Neural cell (in vitro differentiated cells): Measurements from ENCODE around the gene CLEC1B. TPM values are rescaled to one million over a fixed set of nuclear protein-coding genes. Genes with fewer than 3 reads are reported as not detected.

Source experiments
- H2AFZ ChIP-seq: fragments of 200-600, 300-800 bp; sonication (generic), shearing (Covaris generic); 2 replicates; pipeline ENCODE4 v1.6.0; 2014; ENCODE audit warnings: low read depth, mild to moderate bottlenecking, antibody characterized with exemption, low read length, moderate library complexity
- H3F3A ChIP-seq: fragments of 200-600 bp; shearing (Covaris generic); 2 replicates; pipeline ENCODE4 v1.6.1; 2016; ENCODE audit warnings: mild to moderate bottlenecking, moderate library complexity, mixed read lengths, antibody characterized with exemption, low read length; ENCODE audit not compliant: insufficient read depth, poor library complexity, severe bottlenecking
- H3K27ac ChIP-seq: fragments of 200-600, 300-800 bp; sonication (generic), shearing (Covaris generic); 2 replicates; pipeline ENCODE4 v1.5.1; 2014; ENCODE audit warnings: mild to moderate bottlenecking, low read length, moderate library complexity
- H3K27me3 ChIP-seq: fragments of 300-800, 200-600 bp; sonication (generic), shearing (Covaris generic); 2 replicates; pipeline ENCODE4 v1.6.0; 2014; ENCODE audit warnings: mild to moderate bottlenecking, low read depth, low read length, moderate library complexity; ENCODE audit not compliant: insufficient read depth
- H3K36me3 ChIP-seq: fragments of 300-800, 200-600 bp; sonication (generic), shearing (Covaris generic); 2 replicates; pipeline ENCODE4 v1.5.1; 2014; ENCODE audit warnings: mild to moderate bottlenecking, antibody characterized with exemption, low read length, moderate library complexity; ENCODE audit not compliant: insufficient read depth
- H3K4me2 ChIP-seq: fragments of 300-800, 200-600 bp; sonication (generic), shearing (Covaris generic); 2 replicates; pipeline ENCODE4 v1.6.0; 2014; ENCODE audit warnings: mild to moderate bottlenecking, low read length
- H3K4me3 ChIP-seq: fragments of 300-800, 200-600 bp; sonication (generic), shearing (Covaris generic); 2 replicates; pipeline ENCODE4 v1.5.1; 2014; ENCODE audit warnings: mild to moderate bottlenecking, low read length, moderate library complexity
- H3K79me2 ChIP-seq: fragments of 200-600 bp; shearing (Covaris generic); replicated peaks from 2 replicates; pipeline ENCODE4 v1.6.0; 2014; ENCODE audit warnings: mild to moderate bottlenecking, low read length, moderate library complexity; ENCODE audit not compliant: insufficient read depth
- H3K9ac ChIP-seq: fragments of 300-800, 200-600 bp; sonication (generic), shearing (Covaris generic); 2 replicates; pipeline ENCODE4 v1.6.1; 2016; ENCODE audit warnings: mild to moderate bottlenecking, low read length, mixed read lengths
- H3K9me2 ChIP-seq: fragments of 200-600 bp; shearing (Covaris generic); 2 replicates; pipeline ENCODE4 v1.6.1; 2016; ENCODE audit warnings: mild to moderate bottlenecking, low read length, mixed read lengths; ENCODE audit not compliant: insufficient read depth
- H3K9me3 ChIP-seq: fragments of 200-600, 300-800 bp; sonication (generic), shearing (Covaris generic); 2 replicates; pipeline ENCODE4 v1.6.1; 2016; ENCODE audit warnings: mild to moderate bottlenecking, mixed run types, low read length, moderate library complexity, mixed read lengths
- H4K20me1 ChIP-seq: fragments of 200-600 bp; shearing (Covaris generic); 2 replicates; pipeline ENCODE4 v1.6.1; 2016; ENCODE audit warnings: mild to moderate bottlenecking, mixed run types; ENCODE audit not compliant: insufficient read depth
- EP300 ChIP-seq: fragments of 450-650 bp; conservative IDR thresholded peaks from 2 replicates; pipeline ENCODE4 v1.6.1; 2014; ENCODE audit warnings: antibody characterized with exemption, mild to moderate bottlenecking, moderate library complexity; ENCODE audit not compliant: poor library complexity, severe bottlenecking
- EZH2 ChIP-seq: fragments of 200-600, 300-800 bp; shearing (Covaris generic), sonication (generic); IDR thresholded peaks from 2 replicates; pipeline ENCODE4 v1.6.1; 2014; ENCODE audit warnings: antibody characterized with exemption, low read length, borderline replicate concordance, mild to moderate bottlenecking; ENCODE audit not compliant: insufficient read depth, poor library complexity, severe bottlenecking
- POLR2AphosphoS5 ChIP-seq: IDR thresholded peaks from 2 replicates; pipeline ENCODE4 v1.6.1; 2012
- RAD21 ChIP-seq: fragments of 450-650 bp; conservative IDR thresholded peaks from 2 replicates; pipeline ENCODE4 v1.6.1; 2014; ENCODE audit warnings: antibody characterized with exemption, mild to moderate bottlenecking, moderate library complexity
- SMC3 ChIP-seq: fragments of 450-650 bp; conservative IDR thresholded peaks from 2 replicates; pipeline ENCODE4 v1.6.1; 2014; ENCODE audit warnings: antibody characterized with exemption, mild to moderate bottlenecking, moderate library complexity; ENCODE audit not compliant: poor library complexity
- TAF1 ChIP-seq: IDR thresholded peaks from 2 replicates; pipeline ENCODE4 v1.6.1; 2012; ENCODE audit warnings: low read depth
- polyA plus RNA-seq: library from polyadenylated mRNA; depleted of rRNA; stranded (reverse); fragments of >200 nt; gene quantifications from 2 replicates; pipeline ENCODE4 v1.2.3, GENCODE V29; 2014
- TF ChIP-seq, protein P1 (sequence below): IDR thresholded peaks from 2 replicates; pipeline ENCODE4 v1.6.1; 2012; ENCODE audit warnings: borderline replicate concordance
- TF ChIP-seq, protein P2 (sequence below): fragments of 450-650 bp; IDR thresholded peaks from 2 replicates; pipeline ENCODE4 v1.5.1; 2014; ENCODE audit warnings: antibody characterized with exemption, mild to moderate bottlenecking, moderate library complexity; ENCODE audit not compliant: poor library complexity, severe bottlenecking

Gene CLEC1B
- polyA plus RNA-seq, 1 donor from 2014 or later = not detected

DNA sequence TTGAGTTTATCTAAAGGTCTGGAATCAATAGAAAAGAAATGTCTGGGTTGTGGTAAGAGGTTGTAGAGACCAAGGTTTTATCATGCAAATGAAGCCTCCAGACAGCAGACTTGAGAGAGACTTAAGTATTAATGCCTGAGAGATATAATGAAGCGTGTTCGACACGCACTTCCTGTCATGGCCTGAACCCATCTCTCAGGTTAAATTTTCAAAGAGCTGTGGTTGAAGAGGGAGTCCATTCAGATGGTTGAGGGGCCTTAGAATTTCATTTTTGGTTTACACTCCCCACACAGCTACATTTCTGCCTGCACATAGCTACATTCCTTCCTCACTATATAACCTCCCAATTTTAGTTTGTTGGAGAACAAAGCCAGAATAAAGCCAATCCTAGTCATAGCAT, 37.8 kb downstream of the CLEC1B start:
- no peaks in the 10 kb centered on the region for H3K79me2 ChIP-seq
- no peak overlapping the region for H3K9ac ChIP-seq
- no peaks in the 10 kb centered on the region for H3K27me3 ChIP-seq
- H4K20me1 ChIP-seq = no peaks in the 10 kb centered on the region
- no peaks in the 10 kb centered on the region for H3F3A ChIP-seq
- no peak overlapping the region for H3K4me2 ChIP-seq
- no peak overlapping the region for H3K4me3 ChIP-seq
- TF ChIP-seq TAF1 (no peak), EZH2 (no peak), SMC3 (no peak), RAD21 (no peak), POLR2AphosphoS5 (no peak), EP300 (no peak)
- TF ChIP-seq, protein P1, sequence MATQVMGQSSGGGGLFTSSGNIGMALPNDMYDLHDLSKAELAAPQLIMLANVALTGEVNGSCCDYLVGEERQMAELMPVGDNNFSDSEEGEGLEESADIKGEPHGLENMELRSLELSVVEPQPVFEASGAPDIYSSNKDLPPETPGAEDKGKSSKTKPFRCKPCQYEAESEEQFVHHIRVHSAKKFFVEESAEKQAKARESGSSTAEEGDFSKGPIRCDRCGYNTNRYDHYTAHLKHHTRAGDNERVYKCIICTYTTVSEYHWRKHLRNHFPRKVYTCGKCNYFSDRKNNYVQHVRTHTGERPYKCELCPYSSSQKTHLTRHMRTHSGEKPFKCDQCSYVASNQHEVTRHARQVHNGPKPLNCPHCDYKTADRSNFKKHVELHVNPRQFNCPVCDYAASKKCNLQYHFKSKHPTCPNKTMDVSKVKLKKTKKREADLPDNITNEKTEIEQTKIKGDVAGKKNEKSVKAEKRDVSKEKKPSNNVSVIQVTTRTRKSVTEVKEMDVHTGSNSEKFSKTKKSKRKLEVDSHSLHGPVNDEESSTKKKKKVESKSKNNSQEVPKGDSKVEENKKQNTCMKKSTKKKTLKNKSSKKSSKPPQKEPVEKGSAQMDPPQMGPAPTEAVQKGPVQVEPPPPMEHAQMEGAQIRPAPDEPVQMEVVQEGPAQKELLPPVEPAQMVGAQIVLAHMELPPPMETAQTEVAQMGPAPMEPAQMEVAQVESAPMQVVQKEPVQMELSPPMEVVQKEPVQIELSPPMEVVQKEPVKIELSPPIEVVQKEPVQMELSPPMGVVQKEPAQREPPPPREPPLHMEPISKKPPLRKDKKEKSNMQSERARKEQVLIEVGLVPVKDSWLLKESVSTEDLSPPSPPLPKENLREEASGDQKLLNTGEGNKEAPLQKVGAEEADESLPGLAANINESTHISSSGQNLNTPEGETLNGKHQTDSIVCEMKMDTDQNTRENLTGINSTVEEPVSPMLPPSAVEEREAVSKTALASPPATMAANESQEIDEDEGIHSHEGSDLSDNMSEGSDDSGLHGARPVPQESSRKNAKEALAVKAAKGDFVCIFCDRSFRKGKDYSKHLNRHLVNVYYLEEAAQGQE = no peak
- TF ChIP-seq, protein P2, sequence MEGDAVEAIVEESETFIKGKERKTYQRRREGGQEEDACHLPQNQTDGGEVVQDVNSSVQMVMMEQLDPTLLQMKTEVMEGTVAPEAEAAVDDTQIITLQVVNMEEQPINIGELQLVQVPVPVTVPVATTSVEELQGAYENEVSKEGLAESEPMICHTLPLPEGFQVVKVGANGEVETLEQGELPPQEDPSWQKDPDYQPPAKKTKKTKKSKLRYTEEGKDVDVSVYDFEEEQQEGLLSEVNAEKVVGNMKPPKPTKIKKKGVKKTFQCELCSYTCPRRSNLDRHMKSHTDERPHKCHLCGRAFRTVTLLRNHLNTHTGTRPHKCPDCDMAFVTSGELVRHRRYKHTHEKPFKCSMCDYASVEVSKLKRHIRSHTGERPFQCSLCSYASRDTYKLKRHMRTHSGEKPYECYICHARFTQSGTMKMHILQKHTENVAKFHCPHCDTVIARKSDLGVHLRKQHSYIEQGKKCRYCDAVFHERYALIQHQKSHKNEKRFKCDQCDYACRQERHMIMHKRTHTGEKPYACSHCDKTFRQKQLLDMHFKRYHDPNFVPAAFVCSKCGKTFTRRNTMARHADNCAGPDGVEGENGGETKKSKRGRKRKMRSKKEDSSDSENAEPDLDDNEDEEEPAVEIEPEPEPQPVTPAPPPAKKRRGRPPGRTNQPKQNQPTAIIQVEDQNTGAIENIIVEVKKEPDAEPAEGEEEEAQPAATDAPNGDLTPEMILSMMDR = no peak
- H3K36me3 ChIP-seq = no peaks in the 10 kb centered on the region
- no peaks in the 10 kb centered on the region for H3K9me3 ChIP-seq
- H3K9me2 ChIP-seq = no peaks in the 10 kb centered on the region
- no peak overlapping the region for H3K27ac ChIP-seq
- H2AFZ ChIP-seq = no peak overlapping the region

DNA sequence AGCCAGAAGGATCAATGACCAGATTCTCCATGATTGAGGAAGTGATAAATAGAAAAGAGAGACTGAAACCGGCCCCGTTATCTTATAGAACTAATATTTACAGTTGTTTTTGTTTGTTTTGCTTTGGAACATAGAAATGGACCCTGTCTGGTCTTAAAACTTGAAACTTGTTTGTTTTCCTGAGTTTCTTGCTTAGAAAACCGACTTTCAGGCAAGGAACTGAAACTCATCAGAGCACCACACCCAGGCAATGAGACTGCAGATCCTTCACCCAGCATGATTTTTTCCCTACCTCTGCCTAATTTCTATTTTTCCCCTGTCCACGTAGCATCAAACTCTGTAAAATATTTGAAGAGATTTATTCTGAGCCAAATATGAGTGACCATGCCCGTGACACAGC, 38.3 kb downstream of the CLEC1B start:
- Histone ChIP-seq H3K79me2 (no peaks in the 10 kb centered on the region), H3K27me3 (no peaks in the 10 kb centered on the region), H2AFZ (no peak overlapping the region), H3K4me2 (no peak overlapping the region), H3K9me3 (no peaks in the 10 kb centered on the region), H3K9ac (no peak overlapping the region), H3F3A (no peaks in the 10 kb centered on the region), H3K4me3 (no peak overlapping the region), H4K20me1 (no peaks in the 10 kb centered on the region), H3K9me2 (no peaks in the 10 kb centered on the region), H3K27ac (no peak overlapping the region), H3K36me3 (no peaks in the 10 kb centered on the region)
- TF ChIP-seq EZH2 (no peak), POLR2AphosphoS5 (no peak), EP300 (no peak)
- TF ChIP-seq, protein P1 = no peak
